K562 (cell line): ENCODE data around the gene TMEM50B. TPM values are rescaled to one million over a fixed set of nuclear protein-coding genes. Genes with fewer than 3 reads are reported as not detected.
"Not testable (repeated sequence)": the region's sequence is repeated elsewhere in the genome, so short reads cannot be mapped to it uniquely, and the experiment has no call there.

ENCODE experiments used
- ATAC-seq: fragments of 200-7000 bp; cut with Tn5 transposase; 3 replicates; pipeline ENCODE4 v1.9.1; 2020; ENCODE audit warnings: moderate library complexity
- BruUV-seq: library from RNA; stranded (reverse); fragments of 400-500 nt; replicated peaks from 2 replicates; lab custom pipeline; 2021; lab: Mats Ljungman, UMichigan
- CTCF ChIA-PET: fragments of 300-600 bp; formaldehyde crosslinking; extraction: SDS; loops from one replicate; lab custom pipeline; 2021; ENCODE audit warnings: low intra/inter-chr PET ratio; lab: Yijun Ruan, JAX
- POLR2A ChIA-PET: fragments of 300-600, 350-650 bp; sonication (Branson Sonifier 250); formaldehyde crosslinking; extraction: SDS; loops from one replicate; lab custom pipeline; 2021; ENCODE audit warnings: antibody characterized with exemption, inconsistent platforms; lab: Yijun Ruan, JAX
- DNase-seq, 4 experiments: peaks; one replicate each; pipeline versions ENCODE4 v3.0.0 to v3.0.0-alpha.2; 2011 to 2018; ENCODE audit warnings: low spot score in 3 of 4, mixed read lengths in 3 of 4; ENCODE audit errors: extremely low read depth in 1 of 4
- FAIRE-seq: peaks from 2 replicates; lab custom pipeline; 2011; peaks lifted over from hg19 to GRCh38; lab: Jason Lieb, UNC
- H2AFZ ChIP-seq: 2 replicates; pipeline ENCODE4 v1.6.0; 2011; ENCODE audit warnings: low read depth, low read length, control low read depth, inconsistent platforms
- H3K27ac ChIP-seq: fragments of 200-600 bp; 3 replicates; pipeline ENCODE4 v1.8.0; 2011; ENCODE audit warnings: low read depth, mild to moderate bottlenecking, control low read depth, inconsistent platforms, low read length, moderate library complexity, mixed read lengths; ENCODE audit errors: extremely low read depth
- H3K27me3 ChIP-seq, 2 experiments: fragments of 300-600 bp in 1 of 2; 2 replicates in 1 of 2; 3 replicates in 1 of 2; pipeline versions ENCODE4 v1.6.0 to v1.8.0; 2011; ENCODE audit warnings: inconsistent platforms in 2 of 2, low read length in 2 of 2, mild to moderate bottlenecking in 1 of 2, mixed read lengths in 1 of 2, moderate library complexity in 1 of 2; ENCODE audit not compliant: control insufficient read depth in 2 of 2, insufficient read depth in 2 of 2
- H3K36me3 ChIP-seq: fragments of 300-600 bp; 3 replicates; pipeline ENCODE4 v1.8.0; 2011; ENCODE audit warnings: mild to moderate bottlenecking, low read length, inconsistent platforms; ENCODE audit not compliant: control insufficient read depth, insufficient read depth
- H3K4me1 ChIP-seq, 2 experiments: fragments of 200-600 bp in 1 of 2; replicated peaks in 1 of 2; 2 replicates in 1 of 2; 3 replicates in 1 of 2; pipeline versions ENCODE4 v1.5.1 to v1.8.0; 2011; ENCODE audit warnings: inconsistent platforms in 2 of 2, low read length in 2 of 2, mild to moderate bottlenecking in 1 of 2, mixed read lengths in 1 of 2, moderate library complexity in 1 of 2; ENCODE audit not compliant: control insufficient read depth in 2 of 2, insufficient read depth in 2 of 2
- H3K4me2 ChIP-seq: 2 replicates; pipeline ENCODE4 v1.6.1; 2011; ENCODE audit warnings: low read length, control low read depth, inconsistent platforms, mixed read lengths; ENCODE audit not compliant: insufficient read depth
- H3K4me3 ChIP-seq: fragments of 200-600 bp; sonication (generic), shearing (Covaris generic); 2 replicates; pipeline ENCODE4 v1.5.1; 2016; ENCODE audit warnings: control low read depth, inconsistent platforms
- H3K79me2 ChIP-seq: fragments of 200-600 bp; 3 replicates; pipeline ENCODE4 v1.8.0; 2011; ENCODE audit warnings: low read length, inconsistent platforms; ENCODE audit not compliant: control insufficient read depth, insufficient read depth
- H3K9ac ChIP-seq, 2 experiments: 2 replicates each; pipeline versions ENCODE4 v1.6.0 to v1.6.1; 2011; ENCODE audit warnings: low read depth in 2 of 2, low read length in 2 of 2, control low read depth in 1 of 2, inconsistent platforms in 1 of 2, mild to moderate bottlenecking in 1 of 2, mixed read lengths in 1 of 2; ENCODE audit not compliant: insufficient read depth in 1 of 2
- H3K9me1 ChIP-seq: one replicate; pipeline ENCODE4 v1.6.0; 2011; ENCODE audit warnings: inconsistent platforms, mild to moderate bottlenecking, low read length, moderate library complexity; ENCODE audit not compliant: control insufficient read depth, insufficient read depth
- H3K9me3 ChIP-seq: replicated peaks from 2 replicates; pipeline ENCODE4 v1.5.1; 2011; ENCODE audit warnings: low read depth, low read length, inconsistent platforms; ENCODE audit not compliant: control insufficient read depth, insufficient read depth
- H4K20me1 ChIP-seq: replicated peaks from 2 replicates; pipeline ENCODE4 v1.6.1; 2011; ENCODE audit warnings: low read length, inconsistent platforms, mixed read lengths; ENCODE audit not compliant: control insufficient read depth, insufficient read depth
- ATF2 ChIP-seq: sonication (generic); formaldehyde crosslinking; IDR thresholded peaks from 2 replicates; pipeline ENCODE4 v1.8.1; 2022; ENCODE audit warnings: missing genetic modification reagents
- WGBS: fragments of 100-300 bp; shearing (Covaris generic); methylation state at CpG from one replicate; pipeline ENCODE4 v1.1.6; 2016; ENCODE audit warnings: low coverage, mixed read lengths; ENCODE audit not compliant: insufficient coverage; ENCODE audit errors: missing lambda C conversion rate; 5-methylcytosine and 5-hydroxymethylcytosine counted together
- in situ Hi-C: fragments of 300-500 bp; cut with MboI; formaldehyde crosslinking; loops from 4 replicates; pipeline ENCODE4 v1.15.0; 2018; ENCODE audit warnings: inconsistent platforms, mixed read lengths
- intact Hi-C: fragments of 100-400 bp; cut with micrococcal nuclease; formaldehyde crosslinking; loops from 2 replicates; pipeline ENCODE4 v1.14.2; 2022
- polyA plus RNA-seq, 8 experiments: library from polyadenylated mRNA; depleted of rRNA in 4 of 8; stranded (reverse) in 5 of 8; unstranded in 3 of 8; fragments of >200 nt; fragmentation: Nextera tagmentation in 2 of 8; fragmentation: Illumina TruSeq in 1 of 8; extraction: Ambion mirVana in 2 of 8; extraction: Trizol in 1 of 8; gene quantifications; 2 replicates each; pipeline versions ENCODE4 v1.2.1 to v1.2.3, GENCODE V29; 2011 to 2014; ENCODE audit warnings: inconsistent platforms in 1 of 8, missing spikeins in 1 of 8
- total RNA-seq, 7 experiments: library from RNA; depleted of rRNA in 6 of 7; stranded (reverse); fragments of >200 nt in 6 of 7; fragmentation: Illumina TruSeq in 2 of 7; extraction: Trizol in 2 of 7; gene quantifications; 2 replicates each; pipeline versions ENCODE4 v1.2.1 to v1.2.3, GENCODE V29; 2011 to 2021; ENCODE audit warnings: low replicate concordance in 1 of 7

Gene TMEM50B
- total and polyA plus RNA-seq, 9 of the 15 experiments (the other 6 are each of a cell fraction or from before 2014, with no cell fraction given): 20.5 to 64.6 (median 28.9) TPM

GRCh38 chr21:33412832-33413519 lies 66.8 kb downstream of the TMEM50B start (continued):
- no peak for TF ChIP-seq ATF2 (CRISPR knock-in tag)

DNA sequence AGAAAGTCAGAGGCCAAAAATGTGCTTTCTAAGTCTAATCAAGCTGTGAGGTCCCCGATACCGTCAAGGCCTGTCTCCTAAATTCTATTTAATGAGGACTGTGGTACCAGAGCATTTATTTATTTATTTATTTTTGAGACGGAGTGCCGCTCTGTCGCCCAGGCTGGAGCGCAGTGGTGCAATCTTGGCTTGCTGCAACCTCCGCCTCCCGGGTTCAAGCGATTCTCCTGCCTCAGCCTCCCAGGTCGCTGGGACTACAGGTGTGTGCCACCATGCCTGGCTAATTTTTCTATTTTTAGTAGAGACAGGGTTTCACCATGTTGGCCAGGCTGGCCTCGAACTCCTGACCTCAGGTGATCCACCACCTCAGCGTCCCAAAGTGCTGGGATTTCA lies 67.3 kb downstream of the TMEM50B start:
- DNase-seq, H3K9ac ChIP-seq, H3K27me3 ChIP-seq, intact Hi-C loops, BruUV-seq, H2AFZ ChIP-seq, ATAC-seq, H3K4me1 ChIP-seq, H3K9me1 ChIP-seq, H3K27ac ChIP-seq, H3K4me2 ChIP-seq, FAIRE-seq, H4K20me1 ChIP-seq, H3K4me3 ChIP-seq, in situ Hi-C loops, CTCF ChIA-PET, H3K9me3 ChIP-seq: not testable (repeated sequence)
- POLR2A ChIA-PET: interaction anchor here (1.3 kb wide), 2 partner anchors 10 to 15 kb away, joined by 3 to 4 read pairs; no protein-coding TSS in a partner anchor
- peaks cover 46% of the 10 kb centered on the region for H3K36me3 ChIP-seq
- peaks cover 32% of the 10 kb centered on the region; the same call in 2 of the 3 replicates for H3K79me2 ChIP-seq
- WGBS: 94% methylated on average over 12 of the region's 12 CpGs
